Measurements from ENCODE around the gene ADGRG4. TPM values are rescaled to one million over a fixed set of nuclear protein-coding genes. Genes with fewer than 3 reads are reported as not detected.
"Not testable (repeated sequence)": the region's sequence is repeated elsewhere in the genome, so short reads cannot be mapped to it uniquely, and the experiment has no call there.

The ADGRG4 gene
- total RNA-seq, 4 donors from 2014 or later = 0.83 to 6.1 (median 3.6) TPM

DNA sequence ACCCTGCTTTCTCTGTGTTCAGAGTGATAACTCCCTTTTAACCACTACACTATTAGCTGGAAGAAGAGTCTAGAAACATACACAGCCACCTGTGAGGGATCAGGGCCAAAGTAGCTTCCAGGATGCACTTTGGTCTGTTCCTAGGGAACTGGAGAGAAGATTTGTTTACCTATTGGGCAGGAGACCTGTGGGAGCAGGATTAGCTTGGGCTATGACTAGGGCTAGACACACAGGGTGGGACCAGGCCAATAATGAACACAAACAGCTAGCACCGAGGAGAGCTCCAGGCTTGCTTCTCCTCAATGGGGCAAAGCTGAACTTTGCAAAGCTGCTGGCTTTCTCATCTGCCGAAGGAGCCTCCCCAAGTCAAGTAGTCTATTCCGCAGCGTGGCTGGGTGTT, 25.2 kb upstream of the ADGRG4 start:
- peak in 1 of 3 donors; percentile 47 for DNase-seq
- peaks cover 0 to 3% (median 0%) of the 10 kb centered on the region in 4 donors for H3K4me1 ChIP-seq

GRCh38 chrX:136286375-136286774, 14.4 kb upstream of the ADGRG4 start:
- not testable (repeated sequence) for H3K27ac ChIP-seq, H3K4me1 ChIP-seq, H3K9me3 ChIP-seq, H3K27me3 ChIP-seq, H3K36me3 ChIP-seq, DNase-seq, H3K4me3 ChIP-seq

More for the DNA sequence above, 25.2 kb upstream of the ADGRG4 start:
- no peaks in the 10 kb centered on the region for H3K27me3 ChIP-seq
- peak overlapping the region in 1 of 4 donors; percentile 25 for H3K27ac ChIP-seq
- H3K4me3 ChIP-seq = no peak overlapping the region
- TF ChIP-seq, protein P1, sequence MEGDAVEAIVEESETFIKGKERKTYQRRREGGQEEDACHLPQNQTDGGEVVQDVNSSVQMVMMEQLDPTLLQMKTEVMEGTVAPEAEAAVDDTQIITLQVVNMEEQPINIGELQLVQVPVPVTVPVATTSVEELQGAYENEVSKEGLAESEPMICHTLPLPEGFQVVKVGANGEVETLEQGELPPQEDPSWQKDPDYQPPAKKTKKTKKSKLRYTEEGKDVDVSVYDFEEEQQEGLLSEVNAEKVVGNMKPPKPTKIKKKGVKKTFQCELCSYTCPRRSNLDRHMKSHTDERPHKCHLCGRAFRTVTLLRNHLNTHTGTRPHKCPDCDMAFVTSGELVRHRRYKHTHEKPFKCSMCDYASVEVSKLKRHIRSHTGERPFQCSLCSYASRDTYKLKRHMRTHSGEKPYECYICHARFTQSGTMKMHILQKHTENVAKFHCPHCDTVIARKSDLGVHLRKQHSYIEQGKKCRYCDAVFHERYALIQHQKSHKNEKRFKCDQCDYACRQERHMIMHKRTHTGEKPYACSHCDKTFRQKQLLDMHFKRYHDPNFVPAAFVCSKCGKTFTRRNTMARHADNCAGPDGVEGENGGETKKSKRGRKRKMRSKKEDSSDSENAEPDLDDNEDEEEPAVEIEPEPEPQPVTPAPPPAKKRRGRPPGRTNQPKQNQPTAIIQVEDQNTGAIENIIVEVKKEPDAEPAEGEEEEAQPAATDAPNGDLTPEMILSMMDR (IDR thresholded peaks at IDR 0.05) = no peak
- TF ChIP-seq POLR2A (IDR thresholded peaks at IDR 0.05) = no peak
- H3K9me3 ChIP-seq = no peaks in the 10 kb centered on the region
- H3K36me3 ChIP-seq = no peaks in the 10 kb centered on the region

GRCh38 chrX:136291824-136292223, 8.9 kb upstream of the ADGRG4 start:
- H3K9me3 ChIP-seq = no peaks in the 10 kb centered on the region
- H3K4me3 ChIP-seq = no peak overlapping the region
- H3K36me3 ChIP-seq = no peaks in the 10 kb centered on the region
- H3K27ac ChIP-seq = no peak overlapping the region
- DNase-seq = no peak
- no peaks in the 10 kb centered on the region for H3K4me1 ChIP-seq
- no peaks in the 10 kb centered on the region for H3K27me3 ChIP-seq
- TF ChIP-seq, protein P1 (IDR thresholded peaks at IDR 0.05) = no peak
- TF ChIP-seq POLR2A (IDR thresholded peaks at IDR 0.05) = no peak

DNA sequence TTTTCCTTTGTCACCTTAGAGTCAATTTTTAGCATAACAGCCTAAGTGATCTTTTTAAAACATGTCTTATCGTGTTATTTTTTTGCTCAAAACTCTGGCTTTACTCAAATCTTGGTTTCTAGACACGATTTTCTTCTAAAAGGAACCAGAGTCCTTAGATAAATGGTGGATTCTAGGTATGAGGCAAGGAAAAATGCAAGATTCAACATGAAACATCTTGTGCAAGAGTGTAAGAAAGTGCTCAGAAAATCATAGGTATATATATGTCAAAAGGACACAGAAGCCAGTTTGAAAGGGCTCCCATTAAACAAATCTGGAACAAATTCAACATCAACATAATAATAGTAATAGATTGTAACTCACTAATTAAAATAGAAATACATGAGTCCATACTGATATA, 8.1 kb upstream of the ADGRG4 start:
- TF ChIP-seq POLR2A (IDR thresholded peaks at IDR 0.05) = no peak
- TF ChIP-seq, protein P1 (IDR thresholded peaks at IDR 0.05) = no peak
- no peaks in the 10 kb centered on the region for H3K27me3 ChIP-seq
- H3K4me3 ChIP-seq = no peak overlapping the region
- no peak for DNase-seq
- no peaks in the 10 kb centered on the region for H3K4me1 ChIP-seq
- H3K36me3 ChIP-seq = no peaks in the 10 kb centered on the region
- no peaks in the 10 kb centered on the region for H3K9me3 ChIP-seq
- no peak overlapping the region for H3K27ac ChIP-seq

DNA sequence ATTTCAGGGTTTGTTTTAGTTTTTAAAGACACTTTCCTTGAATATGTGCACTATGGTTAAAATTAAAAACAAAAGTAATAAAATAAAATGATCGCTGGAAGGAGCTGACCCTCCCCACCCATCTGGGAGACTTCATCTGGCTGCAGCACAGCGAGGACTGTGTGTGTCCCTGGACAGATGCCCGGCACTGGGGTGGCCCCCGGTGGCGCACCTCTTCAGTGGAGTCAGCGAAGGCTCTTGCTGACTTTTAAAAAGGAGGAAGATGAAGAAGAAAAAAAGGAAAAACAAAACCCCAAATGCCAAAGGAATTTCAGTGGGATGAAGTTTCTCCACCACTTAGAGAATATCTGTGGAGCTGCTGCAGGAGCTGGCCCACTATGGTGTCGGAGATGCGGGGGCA, 5.4 kb upstream of the ADGRG4 start:
- no peaks in the 10 kb centered on the region for H3K9me3 ChIP-seq
- no peaks in the 10 kb centered on the region for H3K27me3 ChIP-seq
- TF ChIP-seq, protein P1 (IDR thresholded peaks at IDR 0.05) = no peak
- no peak for TF ChIP-seq POLR2A (IDR thresholded peaks at IDR 0.05)
- no peaks in the 10 kb centered on the region for H3K36me3 ChIP-seq
- H3K4me3 ChIP-seq = no peak overlapping the region
- no peaks in the 10 kb centered on the region for H3K4me1 ChIP-seq
- DNase-seq = no peak
- H3K27ac ChIP-seq = no peak overlapping the region

- Histone ChIP-seq H3K9me3 (no peaks in the 10 kb centered on the region), H3K4me3 (no peak overlapping the region), H3K27me3 (no peaks in the 10 kb centered on the region), H3K36me3 (no peaks in the 10 kb centered on the region), H3K27ac (no peak overlapping the region), H3K4me1 (no peaks in the 10 kb centered on the region)
- no peak for DNase-seq
- no peak for TF ChIP-seq POLR2A (IDR thresholded peaks at IDR 0.05)
- TF ChIP-seq, protein P1 (IDR thresholded peaks at IDR 0.05) = no peak
Observed at GRCh38 chrX:136303041-136303440, 2.3 kb downstream of the ADGRG4 start.
